GM19452 (cell line): ENCODE measurements around the gene GRPEL2.

Source experiments
- ATAC-seq: cut with Tn5 transposase; IDR thresholded peaks from one replicate; pipeline ENCODE4 v1.9.1; 2021; ENCODE audit not compliant: unreplicated experiment

Gene GRPEL2

GRCh38 chr5:149356391-149356790, 11.1 kb downstream of the GRPEL2 start:
- ATAC-seq, result no peak

- ATAC-seq, result peak; percentile 100
Observed at GRCh38 chr5:149357370-149358293, 12.3 kb downstream of the GRPEL2 start, which contains the start of gene PCYOX1L. TSS of gene PCYOX1L (plus strand) at chr5:149358046. CDS start at chr5:149358069, 23 bp downstream.

GRCh38 chr5:149358294-149358651, 13.0 kb downstream of the GRPEL2 start:
- no peak for ATAC-seq

GRCh38 chr5:149358868-149359495, 13.7 kb downstream of the GRPEL2 start:
- no peak for ATAC-seq

GRCh38 chr5:149360272-149360671, 15.0 kb downstream of the GRPEL2 start:
- no peak for ATAC-seq

GRCh38 chr5:149362541-149362940, 17.2 kb downstream of the GRPEL2 start:
- no peak for ATAC-seq

- no peak for ATAC-seq
Observed at GRCh38 chr5:149363358-149363757, 18.1 kb downstream of the GRPEL2 start.

- ATAC-seq, result no peak
Observed at GRCh38 chr5:149363936-149364335, 18.6 kb downstream of the GRPEL2 start.

GRCh38 chr5:149364719-149365118, 19.4 kb downstream of the GRPEL2 start:
- no peak for ATAC-seq

- no peak for ATAC-seq
Observed at GRCh38 chr5:149365418-149365817, 20.1 kb downstream of the GRPEL2 start.

- ATAC-seq, result no peak
Observed at GRCh38 chr5:149366169-149366729, 20.9 kb downstream of the GRPEL2 start.

GRCh38 chr5:149367249-149367971, 22.1 kb downstream of the GRPEL2 start:
- no peak for ATAC-seq

- ATAC-seq, result no peak
Observed at GRCh38 chr5:149367972-149368645, 22.8 kb downstream of the GRPEL2 start.

GRCh38 chr5:149370878-149371277, 25.6 kb downstream of the GRPEL2 start:
- no peak for ATAC-seq

GRCh38 chr5:149371296-149371962, 26.1 kb downstream of the GRPEL2 start:
- peak; percentile 85 for ATAC-seq

GRCh38 chr5:149372076-149372795, 26.9 kb downstream of the GRPEL2 start:
- no peak for ATAC-seq

- ATAC-seq, result no peak
Observed at GRCh38 chr5:149372932-149373331, 27.6 kb downstream of the GRPEL2 start.

GRCh38 chr5:149374303-149374702, 29.0 kb downstream of the GRPEL2 start:
- ATAC-seq, result no peak

- no peak for ATAC-seq
Observed at GRCh38 chr5:149374801-149375200, 29.5 kb downstream of the GRPEL2 start.
